AG10803 (cell line): Measurements from ENCODE around the gene AGTR1.

Experiments
- DNase-seq: peaks from one replicate; pipeline ENCODE4 v3.0.0; 2010; ENCODE audit warnings: low read depth
- H3K4me3 ChIP-seq: 2 replicates; pipeline ENCODE4 v1.5.1; 2011; ENCODE audit warnings: mild to moderate bottlenecking, low read length, control low read depth
- CTCF ChIP-seq: conservative IDR thresholded peaks from 2 replicates; pipeline ENCODE4 v1.5.1; 2011; ENCODE audit warnings: mild to moderate bottlenecking, low read length, control low read depth, inconsistent platforms

The AGTR1 gene

GRCh38 chr3:148790851-148791735 is 93.4 kb downstream of the AGTR1 start:
- TF ChIP-seq CTCF = no peak

GRCh38 chr3:148791920-148792319 is 94.2 kb downstream of the AGTR1 start:
- TF ChIP-seq CTCF = no peak
- no peak overlapping the region for H3K4me3 ChIP-seq
- no peak for DNase-seq

More at GRCh38 chr3:148790851-148791735, 93.4 kb downstream of the AGTR1 start:
- peak; percentile 27 for DNase-seq
- H3K4me3 ChIP-seq = no peak overlapping the region

- TF ChIP-seq CTCF = no peak
- no peak overlapping the region for H3K4me3 ChIP-seq
- no peak for DNase-seq
These were observed 94.8 kb downstream of the AGTR1 start for GRCh38 chr3:148792516-148792915.
